Activated CD4-positive, alpha-beta memory T cell treated with anti-CD3 and anti-CD28 coated beads for 36 hours (primary cell): ENCODE data around the gene SMIM1. TPM values are rescaled to one million over a fixed set of nuclear protein-coding genes. Genes with fewer than 3 reads are reported as not detected.
"Not testable (repeated sequence)": the region's sequence is repeated elsewhere in the genome, so short reads cannot be mapped to it uniquely, and the experiment has no call there.

Source experiments
- CTCF ChIA-PET: fragments of 350-600 bp; sonication (Branson Sonifier 250); formaldehyde crosslinking; loops from one replicate; lab custom pipeline; 2021; ENCODE audit warnings: antibody characterized with exemption, inconsistent platforms; lab: Charles Lee
- POLR2A ChIA-PET: fragments of 350-600 bp; sonication (Branson Sonifier 250); formaldehyde crosslinking; loops from one replicate; lab custom pipeline; 2021; ENCODE audit warnings: antibody characterized with exemption; lab: Charles Lee
- DNase-seq: peaks from one replicate; pipeline ENCODE4 v3.0.0-alpha.2; 2020
- H3K27ac Mint-ChIP-seq: one replicate; pipeline ENCODE4 v1.8.0; 2021; ENCODE audit warnings: mixed read lengths
- H3K27me3 Mint-ChIP-seq: one replicate; pipeline ENCODE4 v1.8.0; 2021; ENCODE audit warnings: mixed read lengths
- H3K36me3 Mint-ChIP-seq: one replicate; pipeline ENCODE4 v1.8.0; 2021; ENCODE audit warnings: mixed read lengths
- H3K4me1 Mint-ChIP-seq: one replicate; pipeline ENCODE4 v1.8.0; 2021; ENCODE audit warnings: low read depth, mixed read lengths
- H3K4me3 Mint-ChIP-seq: one replicate; pipeline ENCODE4 v1.8.0; 2021; ENCODE audit warnings: mild to moderate bottlenecking, mixed read lengths
- H3K9me3 Mint-ChIP-seq: one replicate; pipeline ENCODE4 v1.8.0; 2021; ENCODE audit warnings: mixed read lengths
- intact Hi-C: fragments of 100-400 bp; cut with micrococcal nuclease; formaldehyde crosslinking; loops from one replicate; pipeline ENCODE4 v1.15.1; 2023
- total RNA-seq, 2 experiments: library from RNA; stranded (reverse); gene quantifications; one replicate each; pipeline ENCODE4 v1.2.3, GENCODE V29; 2021

The SMIM1 gene
- total RNA-seq, 2 experiments from 2014 or later: 2.5 to 2.9 TPM

DNA sequence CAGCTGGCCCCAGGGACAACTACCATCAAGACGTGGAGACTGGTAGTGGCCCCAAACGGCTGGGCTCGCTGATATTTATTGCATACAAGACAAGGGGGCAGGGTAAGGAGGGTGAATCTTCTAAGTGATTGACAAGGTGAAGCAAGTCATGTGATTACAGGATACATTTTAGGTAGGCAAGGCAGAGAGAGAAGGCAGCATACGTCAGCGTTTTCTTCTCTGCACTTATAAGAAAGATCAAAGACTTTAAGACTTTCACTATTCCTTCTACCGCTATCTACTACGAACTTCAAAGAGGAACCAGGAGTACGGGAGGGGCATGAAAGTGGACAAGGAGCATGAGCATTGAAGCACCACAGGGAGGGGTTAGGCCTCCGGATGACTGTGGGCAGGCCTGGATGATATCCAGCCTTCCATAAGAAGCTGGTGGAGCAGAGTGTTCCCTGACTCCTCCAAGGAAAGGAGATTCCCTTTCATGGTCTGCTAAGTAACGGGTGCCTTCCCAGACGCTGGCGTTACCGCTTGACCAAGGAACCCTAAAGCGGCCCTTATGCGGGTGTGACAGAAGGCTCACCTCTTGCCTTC lies 24.1 kb upstream of the SMIM1 start:
- DNase-seq, H3K36me3 Mint-ChIP-seq, POLR2A ChIA-PET, intact Hi-C loops, CTCF ChIA-PET, H3K27me3 Mint-ChIP-seq, H3K27ac Mint-ChIP-seq, H3K9me3 Mint-ChIP-seq: not testable (repeated sequence)
- peak overlapping the region; percentile 58 for H3K4me3 Mint-ChIP-seq
- peaks cover 25% of the 10 kb centered on the region for H3K4me1 Mint-ChIP-seq

DNA sequence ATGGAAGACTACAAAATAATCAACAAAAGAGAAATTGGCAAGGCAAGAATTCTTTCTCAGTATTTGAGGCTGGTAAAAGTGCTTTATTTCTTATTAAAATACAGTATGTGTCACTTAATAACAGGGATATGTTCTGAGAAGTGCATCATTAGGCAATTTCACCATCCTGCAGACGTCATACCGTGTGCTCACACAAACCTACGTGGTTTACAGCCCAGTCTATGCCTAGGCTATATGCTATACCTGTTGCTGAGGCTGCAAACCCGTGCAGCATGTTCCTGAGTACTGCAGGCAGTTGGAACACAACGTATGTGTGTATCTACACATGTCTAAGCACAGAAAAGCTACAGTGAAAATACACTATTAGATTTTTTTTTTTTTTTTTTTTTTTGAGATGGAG lies 23.0 kb upstream of the SMIM1 start:
- H3K36me3 Mint-ChIP-seq: no peaks in the 10 kb centered on the region
- H3K27me3 Mint-ChIP-seq: no peaks in the 10 kb centered on the region
- no peaks in the 10 kb centered on the region for H3K9me3 Mint-ChIP-seq
- no peak overlapping the region for H3K4me3 Mint-ChIP-seq
- POLR2A ChIA-PET: no interaction called here
- no peak for DNase-seq
- H3K27ac Mint-ChIP-seq: no peak overlapping the region
- peaks cover 25% of the 10 kb centered on the region for H3K4me1 Mint-ChIP-seq
- CTCF ChIA-PET: no interaction called here
- intact Hi-C loops: no loop called here

DNA sequence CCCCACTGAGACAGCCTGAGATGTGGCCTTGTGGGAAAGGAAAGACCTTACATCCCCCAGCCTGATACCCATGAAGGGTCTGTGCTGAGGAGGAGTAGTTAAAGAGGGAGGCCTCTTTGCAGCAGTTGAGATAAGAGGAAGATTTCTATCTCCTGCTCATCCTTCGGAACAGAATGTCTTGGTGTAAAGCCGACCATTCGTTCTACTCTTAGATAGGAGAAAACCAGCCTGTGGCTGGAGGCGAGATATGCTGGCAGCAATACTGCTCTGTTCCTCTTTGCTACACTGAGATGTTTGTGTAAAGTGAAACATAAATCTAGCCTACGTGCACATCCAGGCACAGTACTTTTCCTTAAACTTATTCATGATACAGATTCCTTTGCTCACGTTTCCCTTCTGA lies 21.8 kb upstream of the SMIM1 start:
- Mint-ChIP-seq H3K4me3 (no peak overlapping the region), H3K36me3 (no peaks in the 10 kb centered on the region), H3K4me1 (peaks cover 17% of the 10 kb centered on the region), H3K27ac (no peak overlapping the region), H3K9me3 (no peaks in the 10 kb centered on the region), H3K27me3 (no peaks in the 10 kb centered on the region)
- DNase-seq: no peak
- ChIA-PET CTCF (no interaction called here), POLR2A (no interaction called here)
- intact Hi-C loops: no loop called here

DNA sequence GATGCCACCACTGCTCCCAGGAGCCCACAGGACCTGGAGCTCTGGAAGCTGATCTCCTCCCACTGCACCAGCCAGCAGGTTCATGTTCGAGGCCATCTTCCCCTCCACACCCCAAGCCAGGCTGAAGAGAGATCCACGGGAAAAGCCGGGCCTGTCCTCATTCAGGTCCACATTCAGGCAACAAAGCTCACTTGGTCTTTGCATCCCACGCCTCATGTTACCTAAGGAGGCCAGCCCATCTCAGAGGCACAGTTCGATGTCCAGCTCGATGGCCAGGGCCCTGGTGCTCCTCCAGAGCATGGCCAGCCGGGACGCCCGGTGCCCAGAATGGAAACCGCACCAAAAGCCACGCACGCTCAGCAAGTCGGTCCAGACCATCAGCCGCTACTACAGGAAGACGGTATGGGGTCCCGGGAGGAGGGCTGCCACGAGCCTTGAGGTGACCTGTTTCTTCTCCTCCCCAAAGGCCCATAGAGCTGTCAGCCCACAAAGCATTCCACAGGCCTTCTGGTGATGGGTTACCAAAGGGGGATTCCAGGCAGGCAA lies 20.1 kb upstream of the SMIM1 start, which contains the start of gene CCDC27:
TSS of gene CCDC27 (plus strand) at position 51 of the 546 bp plus-strand sequence. CDS start at position 83, 32 bp downstream.
- no peak for DNase-seq
- Mint-ChIP-seq H3K36me3 (no peaks in the 10 kb centered on the region), H3K27ac (no peak within 1 kb of the TSS), H3K4me3 (no peak within 1 kb of the TSS), H3K27me3 (peaks cover 3% of the 10 kb centered on the region), H3K9me3 (no peaks in the 10 kb centered on the region), H3K4me1 (peaks cover 8% of the 10 kb centered on the region)
- POLR2A ChIA-PET: no interaction called here
- intact Hi-C loops: no loop called here
- CTCF ChIA-PET: interaction anchor here (1.2 kb wide), 1 partner anchor 28 kb away, joined by 3 read pairs; no protein-coding TSS in a partner anchor

DNA sequence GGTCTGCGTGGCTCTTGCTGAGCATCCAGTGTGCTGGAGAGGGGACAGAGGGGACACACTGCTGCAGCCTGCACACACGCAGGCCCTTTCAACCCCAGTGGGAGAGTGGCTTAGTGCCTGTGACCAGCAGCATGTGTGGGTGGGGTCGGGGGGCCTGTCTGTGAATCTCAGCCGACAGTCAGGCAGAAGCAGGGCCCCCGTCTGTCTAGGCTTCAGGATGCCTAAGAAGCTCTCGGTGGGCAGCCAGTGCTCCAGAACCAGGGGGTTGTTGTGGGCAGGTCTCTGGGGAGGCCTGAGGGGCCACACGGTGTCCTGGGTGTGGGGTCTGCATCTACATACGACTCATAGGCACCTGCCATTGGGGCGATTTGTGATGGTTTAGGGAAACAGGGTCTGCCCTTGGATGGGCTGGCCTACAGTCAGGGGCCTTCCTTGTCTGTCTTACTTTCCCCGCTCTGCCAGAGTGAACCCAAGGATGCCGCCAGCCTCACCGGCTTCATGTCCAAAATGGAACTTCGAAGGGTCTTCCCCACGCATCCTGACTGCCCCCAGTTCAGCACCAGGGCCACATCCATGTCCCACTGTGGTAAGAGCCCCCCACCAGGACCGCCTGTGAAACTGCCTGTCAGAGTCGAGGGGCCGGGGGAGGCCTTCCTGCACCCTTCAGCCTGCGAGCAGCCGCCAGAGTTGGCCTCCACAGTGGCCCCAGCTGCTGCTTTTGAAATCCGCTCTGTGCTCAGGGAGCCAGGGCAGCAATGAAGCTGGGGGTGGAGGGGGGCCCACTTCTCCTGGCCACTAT lies 18.7 kb upstream of the SMIM1 start:
- Mint-ChIP-seq H3K36me3 (no peaks in the 10 kb centered on the region), H3K9me3 (no peaks in the 10 kb centered on the region), H3K27ac (no peak overlapping the region), H3K4me1 (no peaks in the 10 kb centered on the region), H3K27me3 (peaks cover 3% of the 10 kb centered on the region), H3K4me3 (no peak overlapping the region)
- POLR2A ChIA-PET: no interaction called here
- CTCF ChIA-PET: no interaction called here
- intact Hi-C loops: no loop called here
- DNase-seq: no peak

DNA sequence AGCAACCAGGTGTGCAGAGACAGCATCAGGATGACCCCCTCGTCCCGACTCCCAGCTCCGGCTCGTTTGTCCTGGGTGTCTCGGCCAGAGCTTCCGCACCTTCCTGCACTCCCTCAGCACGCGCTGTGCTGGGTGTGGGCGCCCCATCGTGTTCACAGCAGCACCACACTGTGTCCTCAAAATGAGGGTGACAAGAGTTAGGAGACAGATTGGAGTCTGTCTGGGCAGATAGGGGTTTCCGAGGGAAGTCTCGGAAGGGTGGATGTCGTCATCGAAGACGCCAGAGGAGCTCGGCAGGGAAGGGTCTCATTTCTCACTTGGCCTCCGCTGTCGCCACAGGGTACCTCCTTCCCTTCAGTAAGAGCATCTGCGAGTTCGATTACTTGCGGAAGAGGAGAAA lies 16.2 kb upstream of the SMIM1 start:
- H3K27ac Mint-ChIP-seq: no peak overlapping the region
- no peak for DNase-seq
- no peak overlapping the region for H3K4me3 Mint-ChIP-seq
- peaks cover 12% of the 10 kb centered on the region for H3K27me3 Mint-ChIP-seq
- H3K36me3 Mint-ChIP-seq: no peaks in the 10 kb centered on the region
- ChIA-PET POLR2A (no interaction called here), CTCF (interaction anchor here (0.8 to 1.2 kb wide), 2 partner anchors 20 to 32 kb away, joined by 3 to 4 read pairs; no protein-coding TSS in a partner anchor)
- H3K4me1 Mint-ChIP-seq: no peaks in the 10 kb centered on the region
- no peaks in the 10 kb centered on the region for H3K9me3 Mint-ChIP-seq
- intact Hi-C loops: no loop called here

DNA sequence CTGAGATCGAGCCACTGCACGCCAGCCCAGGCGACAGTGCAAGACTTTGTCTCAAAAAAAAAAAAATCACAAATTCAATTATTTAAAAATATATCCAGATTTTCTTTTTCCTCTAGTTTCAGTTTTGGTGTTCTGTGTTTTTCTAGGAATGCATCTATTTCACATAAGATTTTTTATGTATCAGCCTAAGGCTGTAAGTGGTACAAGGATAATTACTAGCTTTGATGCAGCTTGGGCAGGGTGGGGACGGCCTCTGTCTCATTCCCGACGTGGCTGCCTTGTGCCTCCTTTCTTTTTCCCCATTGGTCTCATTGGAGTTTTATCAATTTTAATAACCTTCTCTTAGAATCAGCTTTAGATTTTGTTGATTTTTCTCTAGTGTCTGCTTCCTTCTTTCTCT lies 13.4 kb upstream of the SMIM1 start:
- Mint-ChIP-seq H3K4me3 (no peak overlapping the region), H3K9me3 (no peaks in the 10 kb centered on the region), H3K4me1 (no peaks in the 10 kb centered on the region), H3K27me3 (peaks cover 16% of the 10 kb centered on the region), H3K27ac (no peak overlapping the region), H3K36me3 (no peaks in the 10 kb centered on the region)
- ChIA-PET CTCF (no interaction called here), POLR2A (no interaction called here)
- DNase-seq: no peak
- intact Hi-C loops: no loop called here

DNA sequence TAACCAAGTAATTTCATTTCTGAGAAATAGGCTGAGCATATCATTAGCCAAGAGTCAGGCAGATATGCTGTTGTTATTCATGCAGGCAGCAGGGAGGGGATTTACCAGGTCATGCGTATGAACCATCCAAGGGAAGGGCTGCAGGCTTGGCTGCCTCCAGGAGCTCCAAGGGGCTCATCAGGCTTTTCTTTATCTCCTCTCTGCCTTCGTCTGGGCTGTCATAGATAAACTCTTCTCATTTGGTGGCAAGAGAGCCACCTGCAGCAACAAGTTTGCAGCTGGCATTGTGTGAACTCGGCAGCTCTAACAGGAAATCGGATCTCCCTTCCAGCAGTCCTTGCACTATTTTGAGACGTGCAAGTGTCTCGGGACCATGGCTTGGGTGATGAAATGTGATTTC lies 12.8 kb upstream of the SMIM1 start:
- Mint-ChIP-seq H3K27me3 (peaks cover 16% of the 10 kb centered on the region), H3K4me3 (no peak overlapping the region), H3K36me3 (no peaks in the 10 kb centered on the region), H3K9me3 (no peaks in the 10 kb centered on the region), H3K27ac (no peak overlapping the region), H3K4me1 (no peaks in the 10 kb centered on the region)
- ChIA-PET POLR2A (no interaction called here), CTCF (no interaction called here)
- intact Hi-C loops: no loop called here
- no peak for DNase-seq

DNA sequence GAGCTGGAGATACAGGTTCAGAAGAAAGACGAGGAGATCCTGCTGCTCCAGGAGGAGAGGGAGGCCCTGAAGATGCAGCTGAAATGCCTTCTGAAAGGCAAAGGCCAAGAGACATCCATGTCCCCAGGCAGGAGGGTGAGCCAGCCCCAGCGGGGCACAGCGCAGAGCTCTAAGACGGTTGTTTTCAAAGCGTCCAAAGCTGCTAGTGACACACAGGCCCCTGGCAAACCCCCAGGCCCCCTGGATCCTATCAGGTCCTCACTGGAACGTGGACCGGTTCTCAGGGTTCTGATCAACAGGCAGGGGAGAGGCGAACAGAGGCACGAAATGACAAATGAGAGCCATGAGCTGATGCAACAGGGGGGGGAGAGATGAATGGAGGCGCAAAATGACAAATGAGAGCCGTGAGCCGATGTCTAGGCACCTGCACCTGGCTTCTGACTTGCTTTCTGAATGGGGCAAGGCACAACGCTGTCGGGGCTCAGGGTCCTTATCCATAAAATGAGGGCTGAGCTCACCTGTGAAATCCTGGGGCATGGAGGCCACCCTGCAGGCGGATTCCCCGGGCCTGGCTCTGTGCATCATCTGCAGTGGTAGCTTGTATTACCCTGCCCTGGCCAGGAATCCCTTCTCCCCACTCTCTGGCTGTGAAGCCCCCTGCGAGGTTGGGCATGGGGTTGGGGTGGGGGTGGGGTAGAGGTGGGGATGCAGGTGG lies 11.1 kb upstream of the SMIM1 start:
- intact Hi-C loops: no loop called here
- POLR2A ChIA-PET: no interaction called here
- Mint-ChIP-seq H3K9me3 (no peaks in the 10 kb centered on the region), H3K4me1 (no peaks in the 10 kb centered on the region), H3K36me3 (no peaks in the 10 kb centered on the region), H3K27me3 (peaks cover 18% of the 10 kb centered on the region), H3K27ac (no peak overlapping the region), H3K4me3 (no peak overlapping the region)
- CTCF ChIA-PET: interaction anchor here (1.1 kb wide), 1 partner anchor 15 kb away, joined by 3 read pairs; no protein-coding TSS in a partner anchor
- DNase-seq: no peak

DNA sequence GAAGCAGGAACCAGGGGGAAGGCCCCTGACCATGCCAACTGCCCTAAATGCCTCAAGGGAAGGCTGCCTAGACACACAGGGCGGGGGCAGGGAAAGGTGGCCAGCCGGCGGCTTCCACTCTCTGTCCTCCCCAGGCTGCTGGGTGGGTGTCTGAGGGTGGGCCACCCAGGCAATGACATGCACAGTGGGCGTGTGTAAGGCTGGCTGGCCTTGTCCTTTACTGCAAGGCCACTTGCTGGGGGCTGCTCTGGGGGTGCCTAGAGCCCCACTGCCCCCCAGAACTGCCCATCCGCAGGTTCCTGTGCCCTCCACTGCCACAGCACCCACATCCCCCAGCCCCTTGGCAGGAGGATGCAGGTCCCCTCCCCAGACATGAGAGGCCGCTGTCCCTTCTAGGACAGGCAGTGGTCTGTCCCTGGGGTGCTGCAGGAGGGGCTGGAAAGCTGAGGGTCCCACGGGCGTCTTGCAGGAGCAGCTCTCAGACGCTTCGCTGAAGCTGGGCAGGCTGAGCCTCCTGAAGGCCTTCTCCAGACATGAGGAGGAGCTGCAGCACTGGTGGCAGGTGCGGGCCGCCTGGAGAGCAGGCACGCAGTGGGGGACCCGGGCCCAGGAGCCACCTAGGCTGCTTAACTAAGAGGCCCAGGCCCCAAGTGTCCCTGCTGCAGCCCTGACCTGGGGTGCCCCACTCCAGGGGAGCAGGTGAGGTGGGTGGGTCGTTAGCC lies 10.2 kb upstream of the SMIM1 start:
- Mint-ChIP-seq H3K4me3 (no peak overlapping the region), H3K4me1 (no peaks in the 10 kb centered on the region), H3K36me3 (no peaks in the 10 kb centered on the region), H3K27ac (no peak overlapping the region), H3K9me3 (no peaks in the 10 kb centered on the region), H3K27me3 (peaks cover 17% of the 10 kb centered on the region)
- CTCF ChIA-PET: interaction anchor here (1.1 kb wide), 1 partner anchor 14 kb away, joined by 3 read pairs; no protein-coding TSS in a partner anchor
- no peak for DNase-seq
- intact Hi-C loops: no loop called here
- POLR2A ChIA-PET: no interaction called here

DNA sequence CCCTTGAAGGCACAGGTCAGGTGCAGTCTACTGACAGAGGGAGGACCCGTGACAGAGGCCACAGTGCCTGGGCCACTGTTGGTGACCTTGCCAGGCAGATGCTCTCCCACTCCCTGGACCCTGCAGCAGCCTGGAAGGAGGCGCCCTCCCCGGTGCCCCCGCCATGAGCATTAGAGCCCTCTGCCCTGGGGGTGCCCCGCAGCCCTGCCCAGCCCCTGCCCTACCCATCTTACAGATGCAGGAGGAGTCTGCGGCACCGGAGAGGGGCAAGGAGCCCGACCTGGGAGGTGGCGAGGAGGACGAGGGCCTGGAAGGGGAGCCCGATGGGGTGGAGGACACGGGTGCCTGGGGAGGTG lies 9.7 kb upstream of the SMIM1 start:
- Mint-ChIP-seq H3K4me1 (no peaks in the 10 kb centered on the region), H3K27ac (no peak overlapping the region)

More for the DNA sequence above, 9.7 kb upstream of the SMIM1 start:
- H3K4me3 Mint-ChIP-seq: no peak overlapping the region
- DNase-seq: no peak
- ChIA-PET CTCF (no interaction called here), POLR2A (no interaction called here)
- H3K27me3 Mint-ChIP-seq: peaks cover 21% of the 10 kb centered on the region
- no peaks in the 10 kb centered on the region for H3K9me3 Mint-ChIP-seq
- intact Hi-C loops: no loop called here
- no peaks in the 10 kb centered on the region for H3K36me3 Mint-ChIP-seq
